HEK293T (cell line): ENCODE data around the gene BBS9.

Experiments used
- ARNT ChIP-seq: fragments of 450-650 bp; IDR thresholded peaks from 2 replicates; pipeline ENCODE4 v1.6.1; 2017; ENCODE audit warnings: mild to moderate bottlenecking
- BHLHE40 ChIP-seq: fragments of 450-650 bp; IDR thresholded peaks from 2 replicates; pipeline ENCODE4 v1.6.1; 2016; ENCODE audit warnings: mild to moderate bottlenecking, moderate library complexity, borderline replicate concordance
- CTBP1 ChIP-seq: fragments of 450-650 bp; IDR thresholded peaks from 2 replicates; pipeline ENCODE4 v1.6.1; 2016; ENCODE audit warnings: borderline replicate concordance
- ELF4 ChIP-seq: fragments of 450-650 bp; IDR thresholded peaks from 2 replicates; pipeline ENCODE4 v1.6.1; 2017; ENCODE audit warnings: antibody characterized with exemption
- FOXA1 ChIP-seq: fragments of 450-650 bp; IDR thresholded peaks from 2 replicates; pipeline ENCODE4 v1.6.1; 2016; ENCODE audit warnings: mild to moderate bottlenecking
- FOXK2 ChIP-seq: fragments of 450-650 bp; IDR thresholded peaks from 2 replicates; pipeline ENCODE4 v1.6.1; 2016; ENCODE audit warnings: mild to moderate bottlenecking
- FOXM1 ChIP-seq: fragments of 450-650 bp; IDR thresholded peaks from 2 replicates; pipeline ENCODE4 v1.6.1; 2017; ENCODE audit warnings: mild to moderate bottlenecking, borderline replicate concordance
- HDGF ChIP-seq: fragments of 450-650 bp; IDR thresholded peaks from 2 replicates; pipeline ENCODE4 v1.6.1; 2017; ENCODE audit warnings: antibody characterized with exemption, borderline replicate concordance
- NFRKB ChIP-seq: fragments of 450-650 bp; IDR thresholded peaks from 2 replicates; pipeline ENCODE4 v1.6.1; 2016; ENCODE audit warnings: mild to moderate bottlenecking, moderate library complexity
- PKNOX1 ChIP-seq: fragments of 450-650 bp; IDR thresholded peaks from 2 replicates; pipeline ENCODE4 v1.6.1; 2016
- SP1 ChIP-seq: fragments of 450-650 bp; IDR thresholded peaks from 2 replicates; pipeline ENCODE4 v1.6.1; 2017
- SUZ12 ChIP-seq: fragments of 450-650 bp; IDR thresholded peaks from 2 replicates; pipeline ENCODE4 v1.6.1; 2016; ENCODE audit warnings: mild to moderate bottlenecking
- TARDBP ChIP-seq: fragments of 450-650 bp; IDR thresholded peaks from 2 replicates; pipeline ENCODE4 v1.6.1; 2016
- ZNF384 ChIP-seq: fragments of 450-650 bp; IDR thresholded peaks from 2 replicates; pipeline ENCODE4 v1.6.1; 2016

GRCh38 chr7:33373195-33373594 is 243.8 kb downstream of the BBS9 start:
- TF ChIP-seq TARDBP (no peak), ELF4 (no peak), FOXM1 (no peak), NFRKB (no peak), PKNOX1 (no peak), ARNT (no peak), FOXA1 (no peak), FOXK2 (no peak), HDGF (no peak), SUZ12 (no peak), SP1 (no peak), ZNF384 (no peak), BHLHE40 (no peak), CTBP1 (no peak)
